ENCODE measurements around the gene MVB12B. TPM values are rescaled to one million over a fixed set of nuclear protein-coding genes. Genes with fewer than 3 reads are reported as not detected.

MVB12B gene
- total RNA-seq, 2 donors from 2014 or later = 5.9 to 8.7 TPM

- Histone ChIP-seq H3K27me3 (no peaks in the 10 kb centered on the region), H3K27ac (no peak overlapping the region), H3K4me1 (no peaks in the 10 kb centered on the region), H3K9me3 (no peaks in the 10 kb centered on the region), H3K36me3 (no peaks in the 10 kb centered on the region), H3K4me3 (no peak overlapping the region)
- no peak for DNase-seq (ENCODE audit: low spot score)
- no peak for TF ChIP-seq CTCF (IDR thresholded peaks at IDR 0.05)
These were observed 21.7 kb upstream of the MVB12B start for GRCh38 chr9:126304971-126305320.

- Histone ChIP-seq H3K27me3 (no peaks in the 10 kb centered on the region), H3K9me3 (no peaks in the 10 kb centered on the region), H3K36me3 (no peaks in the 10 kb centered on the region), H3K4me1 (no peaks in the 10 kb centered on the region), H3K27ac (no peak overlapping the region), H3K4me3 (no peak overlapping the region)
- DNase-seq (ENCODE audit: low spot score) = no peak
- TF ChIP-seq CTCF (IDR thresholded peaks at IDR 0.05) = no peak
These were observed 20.5 kb upstream of the MVB12B start for GRCh38 chr9:126306071-126306647.

- no peaks in the 10 kb centered on the region for H3K4me1 ChIP-seq
- no peak for DNase-seq (ENCODE audit: low spot score)
- no peaks in the 10 kb centered on the region for H3K9me3 ChIP-seq
- H3K27me3 ChIP-seq = no peaks in the 10 kb centered on the region
- no peak overlapping the region for H3K27ac ChIP-seq
- H3K4me3 ChIP-seq = no peak overlapping the region
- no peak for TF ChIP-seq CTCF (IDR thresholded peaks at IDR 0.05)
- no peaks in the 10 kb centered on the region for H3K36me3 ChIP-seq
These were observed 19.1 kb upstream of the MVB12B start for GRCh38 chr9:126307322-126308061.

GRCh38 chr9:126309427-126310189, 17.0 kb upstream of the MVB12B start:
- Histone ChIP-seq H3K9me3 (no peaks in the 10 kb centered on the region), H3K27ac (no peak overlapping the region), H3K4me1 (no peaks in the 10 kb centered on the region), H3K4me3 (no peak overlapping the region), H3K36me3 (no peaks in the 10 kb centered on the region), H3K27me3 (no peaks in the 10 kb centered on the region)
- no peak for DNase-seq (ENCODE audit: low spot score)
- TF ChIP-seq CTCF (IDR thresholded peaks at IDR 0.05) = no peak

GRCh38 chr9:126312584-126313551, 13.8 kb upstream of the MVB12B start:
- no peak overlapping the region for H3K4me3 ChIP-seq
- no peaks in the 10 kb centered on the region for H3K27me3 ChIP-seq
- no peak for DNase-seq (ENCODE audit: low spot score)
- TF ChIP-seq CTCF (IDR thresholded peaks at IDR 0.05) = no peak
- no peak overlapping the region for H3K27ac ChIP-seq
- no peaks in the 10 kb centered on the region for H3K36me3 ChIP-seq
- no peaks in the 10 kb centered on the region for H3K4me1 ChIP-seq
- H3K9me3 ChIP-seq = no peaks in the 10 kb centered on the region
